ENCODE measurements around the gene ATG16L1.
"Not testable (repeated sequence)": the region's sequence is repeated elsewhere in the genome, so short reads cannot be mapped to it uniquely, and the experiment has no call there.

Gene ATG16L1

DNA sequence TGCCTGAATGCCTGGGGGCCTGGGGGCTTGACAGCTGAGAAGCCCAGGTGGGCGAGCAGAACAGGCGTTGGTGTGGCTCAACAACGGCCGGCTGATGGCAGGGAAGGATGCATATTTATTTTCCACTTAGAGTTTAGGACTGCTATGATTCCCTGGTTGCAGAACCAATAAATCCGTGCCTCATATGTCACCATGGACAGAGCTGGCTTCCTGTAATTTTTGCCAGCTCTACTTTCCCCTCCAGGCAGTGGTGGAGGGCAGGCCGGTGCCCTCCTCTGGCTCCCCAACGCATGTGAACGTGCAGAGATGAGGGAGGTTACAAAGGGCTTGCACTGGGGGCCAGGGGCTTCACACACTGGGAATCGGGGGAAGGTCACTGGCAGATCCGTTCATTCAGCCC lies 74.3 kb downstream of the ATG16L1 start:
- no peak overlapping the region for H3K27ac ChIP-seq
- H3K4me3 ChIP-seq = no peak overlapping the region
- TF ChIP-seq, protein P1, sequence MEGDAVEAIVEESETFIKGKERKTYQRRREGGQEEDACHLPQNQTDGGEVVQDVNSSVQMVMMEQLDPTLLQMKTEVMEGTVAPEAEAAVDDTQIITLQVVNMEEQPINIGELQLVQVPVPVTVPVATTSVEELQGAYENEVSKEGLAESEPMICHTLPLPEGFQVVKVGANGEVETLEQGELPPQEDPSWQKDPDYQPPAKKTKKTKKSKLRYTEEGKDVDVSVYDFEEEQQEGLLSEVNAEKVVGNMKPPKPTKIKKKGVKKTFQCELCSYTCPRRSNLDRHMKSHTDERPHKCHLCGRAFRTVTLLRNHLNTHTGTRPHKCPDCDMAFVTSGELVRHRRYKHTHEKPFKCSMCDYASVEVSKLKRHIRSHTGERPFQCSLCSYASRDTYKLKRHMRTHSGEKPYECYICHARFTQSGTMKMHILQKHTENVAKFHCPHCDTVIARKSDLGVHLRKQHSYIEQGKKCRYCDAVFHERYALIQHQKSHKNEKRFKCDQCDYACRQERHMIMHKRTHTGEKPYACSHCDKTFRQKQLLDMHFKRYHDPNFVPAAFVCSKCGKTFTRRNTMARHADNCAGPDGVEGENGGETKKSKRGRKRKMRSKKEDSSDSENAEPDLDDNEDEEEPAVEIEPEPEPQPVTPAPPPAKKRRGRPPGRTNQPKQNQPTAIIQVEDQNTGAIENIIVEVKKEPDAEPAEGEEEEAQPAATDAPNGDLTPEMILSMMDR (IDR thresholded peaks at IDR 0.05) = no peak
- no peak for DNase-seq (ENCODE audit: low spot score)

DNA sequence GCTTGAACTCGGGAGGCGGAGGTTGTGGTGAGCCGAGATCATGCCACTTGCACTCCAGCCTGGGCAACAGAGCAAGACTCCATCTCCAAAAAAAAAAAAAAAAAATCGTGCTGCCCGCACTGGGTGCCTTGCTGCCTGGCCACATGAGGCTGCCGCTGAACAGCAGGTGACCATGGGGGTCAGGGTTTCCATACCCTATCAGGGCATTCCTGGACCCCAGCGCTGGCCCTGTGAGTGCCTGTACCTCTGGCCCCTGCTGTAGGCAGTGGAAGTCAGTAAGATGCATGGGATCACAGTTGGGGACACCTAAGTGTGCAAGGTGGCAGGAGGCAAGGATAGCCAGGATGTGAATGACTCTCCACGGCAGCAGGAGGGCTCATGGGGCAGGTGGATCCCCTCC lies 75.0 kb downstream of the ATG16L1 start:
- Histone ChIP-seq H3K27ac (no peak overlapping the region), H3K4me3 (no peak overlapping the region)
- TF ChIP-seq, protein P1 (IDR thresholded peaks at IDR 0.05) = no peak
- DNase-seq (ENCODE audit: low spot score) = no peak

DNA sequence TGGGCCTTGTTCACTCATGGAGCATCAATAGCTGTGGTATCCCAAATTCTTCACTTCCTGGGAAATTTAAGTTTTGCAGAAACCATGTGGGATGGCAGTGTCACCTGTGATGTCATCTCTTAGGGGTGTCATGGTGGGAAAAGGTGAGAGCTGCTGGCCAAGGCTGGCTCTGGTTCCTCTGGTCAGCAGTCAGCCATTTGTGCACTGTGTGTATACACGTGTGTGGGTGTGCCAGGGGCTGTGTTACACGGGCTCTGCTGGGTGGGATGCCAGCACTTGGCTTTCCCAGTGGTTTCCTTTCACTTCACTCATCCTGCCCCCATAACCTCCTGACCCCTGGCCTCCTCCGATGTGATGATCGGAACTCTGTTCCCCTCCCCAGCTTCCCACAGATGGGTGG lies 77.4 kb downstream of the ATG16L1 start:
- no peak for DNase-seq (ENCODE audit: low spot score)
- no peak overlapping the region for H3K4me3 ChIP-seq
- TF ChIP-seq, protein P1 (IDR thresholded peaks at IDR 0.05) = no peak
- H3K27ac ChIP-seq = no peak overlapping the region

DNA sequence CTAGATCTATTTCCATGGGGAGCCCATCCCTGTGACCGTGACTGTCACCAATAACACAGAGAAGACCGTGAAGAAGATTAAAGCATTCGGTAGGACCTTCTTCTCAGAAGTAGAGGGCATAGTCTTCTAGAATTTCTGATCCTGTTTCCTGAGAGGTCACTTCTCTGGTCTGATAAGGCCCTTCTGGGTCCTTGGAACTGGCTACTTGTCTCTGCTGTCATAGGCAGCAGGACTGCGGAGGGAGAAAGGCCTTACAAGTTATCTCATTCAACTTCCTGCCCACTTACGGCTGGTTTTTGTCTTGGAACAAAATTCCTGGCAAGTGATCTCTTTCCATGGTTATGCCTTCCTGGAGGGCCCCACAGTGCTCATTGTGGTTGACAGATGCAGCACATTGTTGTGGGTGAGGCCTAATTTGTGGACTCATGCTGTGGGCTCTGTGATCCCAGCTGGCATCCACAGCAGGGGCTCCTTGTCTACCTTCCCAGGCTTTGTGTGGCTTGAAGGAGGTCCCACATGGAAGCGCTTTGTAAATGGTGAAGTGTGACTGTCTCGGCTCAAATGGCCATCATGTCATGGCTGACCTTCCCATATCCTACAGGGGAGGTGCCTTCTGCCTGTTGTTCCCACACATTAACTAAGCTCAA lies 78.1 kb downstream of the ATG16L1 start:
- TF ChIP-seq, protein P1 (IDR thresholded peaks at IDR 0.05) = no peak
- no peak for DNase-seq (ENCODE audit: low spot score)
- Histone ChIP-seq H3K27ac (no peak overlapping the region), H3K4me3 (no peak overlapping the region)

DNA sequence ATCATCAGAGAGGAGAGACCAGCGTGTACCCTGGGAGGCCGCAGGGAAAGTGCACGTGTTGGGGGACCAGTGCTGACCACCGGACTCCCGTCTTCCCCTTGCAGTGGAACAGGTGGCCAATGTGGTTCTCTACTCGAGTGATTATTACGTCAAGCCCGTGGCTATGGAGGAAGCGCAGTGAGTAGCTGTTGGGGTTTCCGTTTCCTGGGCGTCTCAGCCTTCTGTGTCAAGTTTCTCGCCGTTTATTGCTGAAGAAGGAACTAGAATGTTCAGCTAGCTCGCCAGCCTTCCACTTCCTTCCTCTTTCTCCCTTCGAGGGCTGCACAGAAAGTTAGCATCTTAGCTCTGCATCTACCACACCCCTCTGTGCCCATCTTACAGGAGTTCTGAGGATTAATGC lies 80.1 kb downstream of the ATG16L1 start:
- Histone ChIP-seq H3K27ac (peak overlapping the region in 1 of 2 donors; percentile 79), H3K4me3 (no peak overlapping the region)
- TF ChIP-seq, protein P1 (IDR thresholded peaks at IDR 0.05) = no peak
- DNase-seq (ENCODE audit: low spot score) = no peak

DNA sequence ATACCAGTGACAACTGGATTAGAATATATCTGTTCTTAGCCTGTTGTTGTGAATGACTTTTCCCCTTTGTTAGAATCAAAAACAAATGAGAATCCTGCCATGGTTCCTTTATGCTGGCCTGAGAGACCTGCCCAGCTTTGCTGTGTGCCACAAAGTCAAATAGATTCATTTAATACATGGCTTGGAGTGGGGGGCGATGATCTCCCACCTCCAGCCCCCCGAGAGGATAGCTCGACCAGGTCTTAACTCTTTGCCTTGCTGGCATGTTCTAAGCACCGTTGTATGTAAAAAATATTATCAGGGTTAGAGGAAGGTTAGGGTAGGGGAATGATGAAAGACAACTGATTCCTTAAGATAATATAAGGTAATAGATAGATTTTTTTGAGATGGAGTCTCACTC lies 80.7 kb downstream of the ATG16L1 start:
- TF ChIP-seq, protein P1 (IDR thresholded peaks at IDR 0.05) = no peak
- H3K4me3 ChIP-seq = no peak overlapping the region
- DNase-seq (ENCODE audit: low spot score) = no peak
- peak overlapping the region in 1 of 2 donors; percentile 75 for H3K27ac ChIP-seq

DNA sequence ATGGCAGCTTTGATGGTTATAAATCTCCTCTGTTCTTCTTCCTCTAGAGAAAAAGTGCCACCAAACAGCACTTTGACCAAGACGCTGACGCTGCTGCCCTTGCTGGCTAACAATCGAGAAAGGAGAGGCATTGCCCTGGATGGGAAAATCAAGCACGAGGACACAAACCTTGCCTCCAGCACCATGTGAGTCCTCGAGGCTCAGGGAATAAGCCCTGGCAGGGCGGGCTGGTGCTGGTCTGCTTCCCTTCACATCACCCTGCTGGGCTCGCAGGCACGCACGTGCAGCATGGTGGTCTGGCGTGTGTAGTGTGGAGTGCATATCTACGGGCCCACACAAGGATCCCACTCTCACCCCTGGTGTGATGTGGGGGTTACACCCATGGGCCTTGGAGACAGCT lies 83.4 kb downstream of the ATG16L1 start:
- Histone ChIP-seq H3K4me3 (no peak overlapping the region), H3K27ac (no peak overlapping the region)
- DNase-seq (ENCODE audit: low spot score) = no peak
- TF ChIP-seq, protein P1 (IDR thresholded peaks at IDR 0.05) = no peak

DNA sequence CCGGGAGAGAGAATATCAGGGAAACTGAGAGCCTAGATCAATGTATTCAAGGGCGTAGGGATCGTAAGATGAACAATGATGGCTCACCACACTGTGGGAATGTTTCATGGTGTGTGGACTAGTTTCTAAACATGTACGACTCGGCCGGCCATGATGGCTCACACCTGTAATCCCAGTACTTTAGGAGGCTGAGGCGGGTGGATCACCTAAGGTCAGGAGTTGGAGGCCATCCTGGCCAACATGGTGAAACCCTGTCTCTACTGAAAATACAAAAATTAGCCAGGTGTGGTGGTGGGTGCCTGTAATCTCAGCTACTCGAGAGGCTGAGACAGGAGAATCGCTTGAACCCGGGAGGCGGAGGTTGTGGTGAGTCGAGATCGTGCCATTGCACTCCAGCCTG lies 84.6 kb downstream of the ATG16L1 start:
- not testable (repeated sequence) for DNase-seq (ENCODE audit: low spot score); H3K4me3 ChIP-seq; H3K27ac ChIP-seq

Data from coronary artery (tissue), 2 donors.